ENCODE measurements around the gene MAP2K7.

MAP2K7 gene

DNA sequence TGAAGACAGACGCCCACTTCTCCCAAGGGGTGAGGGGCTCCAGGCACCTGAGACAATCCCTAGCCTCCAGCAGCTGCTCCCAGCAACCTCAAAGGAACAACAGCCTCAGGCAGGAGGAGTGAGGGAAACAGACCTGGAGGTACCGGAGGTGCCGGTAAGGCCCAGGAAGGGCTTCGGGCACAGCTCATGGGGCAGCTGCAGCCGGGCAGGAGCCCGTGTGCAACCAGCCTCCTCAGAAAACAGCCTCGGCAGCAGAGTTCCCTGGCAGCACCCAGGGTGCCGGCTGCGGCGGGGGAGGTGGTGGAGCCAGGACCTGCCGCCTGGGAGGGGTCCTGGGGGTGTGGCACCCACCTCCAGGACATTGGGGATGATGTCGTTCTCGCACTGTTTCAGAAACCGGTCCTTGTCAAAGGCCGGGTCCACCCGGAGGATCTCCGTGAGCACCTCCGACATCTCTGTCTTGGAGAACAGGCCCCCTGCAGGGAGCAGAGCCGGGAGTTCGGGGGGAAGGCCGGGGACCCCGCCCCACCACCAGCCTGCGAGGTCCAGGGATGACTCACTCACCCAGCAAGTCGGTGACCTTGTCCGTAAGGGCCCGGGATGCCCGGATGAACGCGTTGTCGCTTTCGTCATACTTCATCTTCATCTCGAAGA lies 28.7 kb downstream of the MAP2K7 start:
- TF ChIP-seq, protein P1, sequence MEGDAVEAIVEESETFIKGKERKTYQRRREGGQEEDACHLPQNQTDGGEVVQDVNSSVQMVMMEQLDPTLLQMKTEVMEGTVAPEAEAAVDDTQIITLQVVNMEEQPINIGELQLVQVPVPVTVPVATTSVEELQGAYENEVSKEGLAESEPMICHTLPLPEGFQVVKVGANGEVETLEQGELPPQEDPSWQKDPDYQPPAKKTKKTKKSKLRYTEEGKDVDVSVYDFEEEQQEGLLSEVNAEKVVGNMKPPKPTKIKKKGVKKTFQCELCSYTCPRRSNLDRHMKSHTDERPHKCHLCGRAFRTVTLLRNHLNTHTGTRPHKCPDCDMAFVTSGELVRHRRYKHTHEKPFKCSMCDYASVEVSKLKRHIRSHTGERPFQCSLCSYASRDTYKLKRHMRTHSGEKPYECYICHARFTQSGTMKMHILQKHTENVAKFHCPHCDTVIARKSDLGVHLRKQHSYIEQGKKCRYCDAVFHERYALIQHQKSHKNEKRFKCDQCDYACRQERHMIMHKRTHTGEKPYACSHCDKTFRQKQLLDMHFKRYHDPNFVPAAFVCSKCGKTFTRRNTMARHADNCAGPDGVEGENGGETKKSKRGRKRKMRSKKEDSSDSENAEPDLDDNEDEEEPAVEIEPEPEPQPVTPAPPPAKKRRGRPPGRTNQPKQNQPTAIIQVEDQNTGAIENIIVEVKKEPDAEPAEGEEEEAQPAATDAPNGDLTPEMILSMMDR (IDR thresholded peaks at IDR 0.05): no peak
- Histone ChIP-seq H3K4me1 (peaks cover 0 to 88% (median 62%) of the 10 kb centered on the region in 4 donors), H3K9me3 (no peaks in the 10 kb centered on the region), H3K27ac (peak overlapping the region; percentile 91 to 96), H3K4me3 (no peak overlapping the region), H3K27me3 (no peaks in the 10 kb centered on the region), H3K36me3 (peaks cover 42 to 69% (median 67%) of the 10 kb centered on the region in 3 donors)
- DNase-seq: no peak
- intact Hi-C loops (cut with DNase I; ENCODE audit: low total_unique reads): no loop called here

DNA sequence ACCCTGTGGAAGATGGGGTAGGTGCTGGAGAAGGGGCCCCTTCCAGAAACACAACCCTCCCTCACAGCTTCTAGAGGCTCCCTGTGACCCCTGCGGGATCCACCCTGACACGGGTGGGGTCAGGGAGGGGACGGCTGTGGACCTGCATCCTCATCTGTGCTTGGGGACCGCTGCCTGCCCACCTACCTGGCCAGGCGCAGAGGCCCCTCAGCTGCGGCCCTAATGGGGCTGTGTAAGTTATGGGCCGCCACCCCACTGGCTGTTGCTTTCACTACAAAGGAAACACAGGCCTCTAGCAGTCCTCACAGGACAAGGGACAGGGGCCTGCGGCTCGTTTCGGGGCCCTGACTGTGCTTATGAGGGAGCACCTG lies 29.2 kb downstream of the MAP2K7 start:
- TF ChIP-seq, protein P1 (IDR thresholded peaks at IDR 0.05): no peak
- Histone ChIP-seq H3K9me3 (no peaks in the 10 kb centered on the region), H3K27me3 (no peaks in the 10 kb centered on the region), H3K36me3 (peaks cover 48 to 74% (median 72%) of the 10 kb centered on the region in 3 donors), H3K4me1 (peaks cover 0 to 83% (median 57%) of the 10 kb centered on the region in 4 donors), H3K4me3 (no peak overlapping the region), H3K27ac (peak overlapping the region; percentile 91 to 96)
- intact Hi-C loops (cut with DNase I; ENCODE audit: low total_unique reads): no loop called here
- DNase-seq: no peak

DNA sequence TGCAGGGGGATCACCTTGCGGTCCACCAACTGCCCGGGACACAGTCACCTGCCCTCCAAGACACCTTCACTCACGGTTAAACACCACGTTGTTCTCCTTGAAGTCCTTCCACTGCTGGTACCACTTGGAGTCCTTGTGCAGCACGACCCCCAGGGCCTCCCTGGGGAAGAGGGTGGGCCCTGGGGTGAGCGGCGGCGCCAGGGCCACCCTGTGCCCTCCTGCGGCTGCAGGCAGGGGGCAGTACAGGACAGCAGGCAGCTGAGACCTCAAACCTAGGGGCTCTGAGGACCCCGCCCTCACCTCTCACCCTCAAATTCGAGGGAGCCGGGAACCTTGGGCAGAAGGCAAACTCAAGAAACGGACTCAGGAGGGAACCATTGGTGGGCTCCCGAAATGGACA lies 29.7 kb downstream of the MAP2K7 start:
- H3K27ac ChIP-seq: peak overlapping the region; percentile 91 to 96
- peaks cover 50 to 79% (median 77%) of the 10 kb centered on the region in 3 donors for H3K36me3 ChIP-seq
- no peaks in the 10 kb centered on the region for H3K9me3 ChIP-seq
- DNase-seq: no peak
- no peaks in the 10 kb centered on the region for H3K27me3 ChIP-seq
- H3K4me1 ChIP-seq: peaks cover 0 to 78% (median 52%) of the 10 kb centered on the region in 4 donors
- intact Hi-C loops (cut with DNase I; ENCODE audit: low total_unique reads): no loop called here
- TF ChIP-seq, protein P1 (IDR thresholded peaks at IDR 0.05): no peak
- no peak overlapping the region for H3K4me3 ChIP-seq

DNA sequence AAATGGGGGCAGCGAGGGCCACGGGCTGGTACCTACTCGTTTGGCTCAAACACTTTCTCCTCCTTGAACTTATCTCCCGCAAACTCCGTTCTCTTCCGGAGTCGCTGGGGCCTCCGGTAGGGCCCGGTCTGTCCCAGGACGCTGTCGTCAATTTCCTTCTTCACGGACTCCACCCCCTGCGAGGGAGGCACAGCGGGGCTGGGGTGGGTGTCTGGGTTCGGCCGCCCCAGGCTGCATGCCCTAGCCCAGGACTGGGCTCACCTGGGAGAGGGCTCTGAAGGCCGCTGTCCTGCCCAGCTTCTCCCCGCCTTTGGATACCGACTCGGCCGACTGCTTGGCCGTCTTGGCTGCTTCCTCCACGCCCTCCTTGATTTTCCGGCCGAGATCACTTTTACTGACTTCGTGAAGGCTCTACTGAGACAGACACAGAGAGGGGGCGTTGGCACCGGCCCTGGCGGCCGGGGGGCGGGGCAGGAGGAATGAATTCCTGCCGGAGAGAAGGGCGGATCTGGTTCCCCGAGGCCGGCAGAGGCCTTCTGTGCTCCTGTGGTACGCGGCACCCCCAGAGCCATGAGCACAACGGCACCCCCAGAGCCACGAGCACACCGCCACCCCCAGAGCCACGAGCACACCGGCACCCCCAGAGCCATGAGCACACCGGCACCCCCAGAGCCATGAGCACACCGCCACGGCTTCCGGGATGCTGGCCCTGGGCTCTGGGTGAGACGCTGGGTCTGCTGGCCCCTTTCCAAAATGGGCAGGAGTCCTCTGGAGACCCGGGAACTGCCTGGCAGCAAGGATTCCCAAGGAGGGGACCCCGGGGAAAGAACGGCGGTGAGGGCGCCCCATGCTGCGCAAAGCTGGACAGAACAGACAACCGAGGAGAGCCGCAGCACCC lies 30.4 kb downstream of the MAP2K7 start:
- peak overlapping the region in 1 of 2 donors; percentile 10 for H3K4me3 ChIP-seq
- TF ChIP-seq, protein P1 (IDR thresholded peaks at IDR 0.05): no peak
- no peak for DNase-seq
- peaks cover 0 to 73% (median 47%) of the 10 kb centered on the region in 4 donors for H3K4me1 ChIP-seq
- H3K27me3 ChIP-seq: no peaks in the 10 kb centered on the region
- intact Hi-C loops (cut with DNase I; ENCODE audit: low total_unique reads): no loop called here
- peaks cover 50 to 85% (median 80%) of the 10 kb centered on the region in 3 donors for H3K36me3 ChIP-seq
- H3K9me3 ChIP-seq: no peaks in the 10 kb centered on the region
- H3K27ac ChIP-seq: peak overlapping the region; percentile 91 to 96

DNA sequence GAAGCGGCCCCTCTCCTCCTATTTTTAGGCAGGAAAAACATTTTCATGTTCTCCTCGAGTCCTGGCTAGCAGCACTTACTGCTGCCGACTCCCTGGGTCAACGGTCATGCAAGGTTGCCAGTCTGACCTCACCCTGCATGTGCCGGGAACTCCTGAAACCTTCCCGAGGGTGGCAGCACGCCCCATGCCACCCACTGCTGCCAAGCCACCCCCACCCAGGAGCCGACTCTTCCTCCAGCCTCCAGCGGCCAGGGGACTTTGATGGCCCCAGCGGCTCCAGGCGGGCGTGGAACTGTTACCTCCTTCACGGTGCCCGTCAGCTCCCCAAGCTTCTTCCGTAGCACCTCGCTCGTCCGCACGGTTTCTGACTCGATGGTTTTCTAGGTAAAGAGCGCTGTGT lies 31.1 kb downstream of the MAP2K7 start:
- intact Hi-C loops (cut with DNase I; ENCODE audit: low total_unique reads): no loop called here
- H3K27me3 ChIP-seq: no peaks in the 10 kb centered on the region
- H3K4me3 ChIP-seq: peak overlapping the region in 1 of 2 donors; percentile 10
- peak overlapping the region; percentile 91 to 96 for H3K27ac ChIP-seq
- TF ChIP-seq, protein P1 (IDR thresholded peaks at IDR 0.05): no peak
- peaks cover 0 to 69% (median 40%) of the 10 kb centered on the region in 4 donors for H3K4me1 ChIP-seq
- peak in 1 of 2 donors; percentile 82 for DNase-seq
- H3K36me3 ChIP-seq: peaks cover 57 to 92% (median 85%) of the 10 kb centered on the region in 3 donors
- H3K9me3 ChIP-seq: no peaks in the 10 kb centered on the region

Measured in tibial artery (tissue), 4 donors.